Tibial nerve (tissue), 4 donors: ENCODE measurements around the gene PALM. TPM values are rescaled to one million over a fixed set of nuclear protein-coding genes. Genes with fewer than 3 reads are reported as not detected.

Source experiments
- DNase-seq, 2 donors: peaks; one replicate each; pipeline ENCODE4 v3.0.0-alpha.2; 2019; ENCODE audit warnings: low spot score in 2 of 2
- H3K27ac ChIP-seq, 4 donors: fragments of 200-600 bp; sonication (generic) in 3 of 4; one replicate each; pipeline ENCODE4 v1.5.1; 2017 to 2019; ENCODE audit warnings: mild to moderate bottlenecking in 1 of 4
- H3K27me3 ChIP-seq, 2 donors: fragments of 200-600 bp; sonication (generic) in 1 of 2; one replicate each; pipeline versions ENCODE4 v1.5.1 to v1.6.0; 2017 to 2019
- H3K36me3 ChIP-seq, 3 donors: fragments of 200-600 bp; sonication (generic); one replicate each; pipeline ENCODE4 v1.5.1; 2018 to 2019
- H3K4me1 ChIP-seq, 4 donors: fragments of 200-600 bp; sonication (generic) in 3 of 4; one replicate each; pipeline ENCODE4 v1.5.1; 2017 to 2019
- H3K4me3 ChIP-seq, 4 donors: fragments of 200-600 bp; sonication (generic) in 3 of 4; one replicate each; pipeline ENCODE4 v1.5.1; 2017 to 2019; ENCODE audit warnings: mild to moderate bottlenecking in 1 of 4, moderate library complexity in 1 of 4
- H3K9me3 ChIP-seq, 4 donors: fragments of 200-600 bp; sonication (generic) in 3 of 4; one replicate each; pipeline ENCODE4 v1.5.1; 2017 to 2019
- CTCF ChIP-seq, 5 experiments: fragments of 200-600 bp in 3 of 5; fragments of 450-650 bp in 2 of 5; sonication (generic) in 3 of 5; IDR thresholded peaks; one replicate each; pipeline ENCODE4 v1.5.1; 2016 to 2019; ENCODE audit warnings: antibody characterized with exemption in 5 of 5, mild to moderate bottlenecking in 3 of 5, moderate library complexity in 2 of 5
- EP300 ChIP-seq, 2 donors: sonication (generic); formaldehyde crosslinking; IDR thresholded peaks; one replicate each; pipeline ENCODE4 v1.6.1; 2017; ENCODE audit warnings: antibody characterized with exemption in 2 of 2, mild to moderate bottlenecking in 1 of 2
- POLR2A ChIP-seq, 2 donors: fragments of 450-650 bp; IDR thresholded peaks; one replicate each; pipeline ENCODE4 v1.6.1; 2017; ENCODE audit warnings: antibody characterized with exemption in 2 of 2, mild to moderate bottlenecking in 2 of 2, moderate library complexity in 2 of 2
- WGBS, 2 donors: methylation state at CpG; one replicate each; pipeline ENCODE4 v1.1.5; 2018; 5-methylcytosine and 5-hydroxymethylcytosine counted together
- total RNA-seq, 4 donors: library from RNA; depleted of rRNA; stranded (reverse); fragments of >200 nt; gene quantifications; one replicate each; pipeline ENCODE4 v1.1.0, GENCODE V29; 2016

The PALM gene
- total RNA-seq, 4 donors from 2014 or later, result 65.7 to 101 (median 98.0) TPM

DNA sequence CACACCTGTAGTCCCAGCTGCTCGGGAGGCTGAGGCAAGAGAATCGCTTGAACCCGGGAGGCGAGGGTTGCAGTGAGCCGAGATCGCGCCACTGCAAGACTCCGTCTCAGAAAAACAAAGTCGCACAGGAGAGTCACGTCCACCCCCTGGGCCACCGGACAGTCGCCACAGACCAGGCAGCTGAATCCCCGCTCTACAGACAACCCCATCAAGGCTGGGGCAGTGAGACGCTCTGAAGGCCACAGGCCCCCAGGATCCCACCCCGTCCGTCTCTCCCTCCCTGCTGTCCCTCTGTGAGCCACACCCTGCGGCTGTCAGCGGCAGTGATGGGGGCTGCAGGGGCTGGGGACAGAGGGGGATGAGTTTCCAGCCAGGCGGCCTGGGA lies 73.1 kb downstream of the PALM start:
- no peak for TF ChIP-seq CTCF (IDR thresholded peaks at IDR 0.05)
- TF ChIP-seq POLR2A (IDR thresholded peaks at IDR 0.05), result no peak
- no peak for TF ChIP-seq EP300 (IDR thresholded peaks at IDR 0.05)
- WGBS, 2 donors, result 87 to 88% methylated on average over 17 to 19 of the region's 19 CpGs
- no peak for DNase-seq
- Histone ChIP-seq H3K36me3 (no peaks in the 10 kb centered on the region), H3K4me1 (peaks cover 0 to 35% (median 4%) of the 10 kb centered on the region in 4 donors), H3K27me3 (no peaks in the 10 kb centered on the region), H3K27ac (peak overlapping the region in 3 of 4 donors; percentile 50 to 78 (median 50)), H3K4me3 (no peak overlapping the region), H3K9me3 (no peaks in the 10 kb centered on the region)

GRCh38 chr19:782185-782877 lies 73.6 kb downstream of the PALM start:
- TF ChIP-seq POLR2A (IDR thresholded peaks at IDR 0.05) (no peak), EP300 (IDR thresholded peaks at IDR 0.05) (no peak)
- peak overlapping the region in 3 of 4 donors; percentile 13 to 42 (median 23) for H3K4me3 ChIP-seq

DNA sequence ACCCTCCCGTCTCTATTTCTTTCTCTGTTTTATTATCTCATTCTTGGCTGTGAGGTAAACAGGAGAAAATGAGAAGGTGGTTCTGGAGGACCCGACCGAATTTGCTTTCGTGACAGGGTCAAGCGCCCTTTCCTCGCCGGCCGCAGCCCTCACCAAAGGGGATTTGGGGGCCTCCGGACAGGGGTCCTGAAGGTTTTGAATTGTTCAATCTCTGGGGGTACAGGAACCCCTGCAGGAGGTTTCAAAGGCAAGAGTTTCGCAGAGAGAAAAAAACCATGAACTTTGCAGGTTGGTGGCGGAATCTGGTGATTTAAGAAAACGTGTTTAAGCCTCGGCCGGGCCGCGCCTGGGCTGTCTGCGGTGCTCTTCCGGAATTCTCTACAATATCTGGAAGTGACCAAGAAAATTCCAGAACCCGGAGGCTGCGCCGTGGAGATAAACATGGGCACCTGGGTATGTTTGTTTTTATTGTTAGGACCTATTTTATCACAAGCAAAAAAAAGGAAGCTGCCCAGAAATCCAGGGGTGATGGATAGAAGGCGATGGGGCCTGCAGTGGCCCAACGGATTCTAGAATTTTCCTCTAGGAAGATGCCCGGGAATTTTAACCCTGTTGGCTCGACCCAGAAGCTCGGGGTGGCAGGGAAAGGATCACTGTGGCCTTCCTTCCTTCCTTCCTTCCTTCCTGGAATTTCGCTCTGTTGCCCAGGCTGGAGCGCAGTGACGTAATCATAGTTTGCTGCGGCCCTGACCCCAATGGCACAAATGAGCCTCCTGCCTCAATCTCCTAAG lies 74.3 kb downstream of the PALM start:
- TF ChIP-seq EP300 (IDR thresholded peaks at IDR 0.05) (no peak), CTCF (IDR thresholded peaks at IDR 0.05) (no peak)
- Histone ChIP-seq H3K36me3 (no peaks in the 10 kb centered on the region), H3K4me1 (peaks cover 0 to 38% (median 4%) of the 10 kb centered on the region in 4 donors), H3K9me3 (no peaks in the 10 kb centered on the region), H3K4me3 (peak overlapping the region in 3 of 4 donors; percentile 13 to 42 (median 23)), H3K27me3 (no peaks in the 10 kb centered on the region), H3K27ac (peak overlapping the region in 3 of 4 donors; percentile 50 to 78 (median 78))
- no peak for DNase-seq
- 58 to 67% methylated on average over 30 of the region's 30 CpGs for WGBS, 2 donors

More at GRCh38 chr19:782185-782877, 73.6 kb downstream of the PALM start:
- no peaks in the 10 kb centered on the region for H3K9me3 ChIP-seq
- no peak for DNase-seq
- H3K27me3 ChIP-seq, result no peaks in the 10 kb centered on the region
- H3K36me3 ChIP-seq, result no peaks in the 10 kb centered on the region
- peak overlapping the region in 3 of 4 donors; percentile 50 to 78 (median 78) for H3K27ac ChIP-seq
- 16 to 37% methylated on average over 24 to 29 of the region's 29 CpGs for WGBS, 2 donors
- H3K4me1 ChIP-seq, result peaks cover 0 to 35% (median 4%) of the 10 kb centered on the region in 4 donors

GRCh38 chr19:784541-784940 lies 75.8 kb downstream of the PALM start:
- Histone ChIP-seq H3K27me3 (no peaks in the 10 kb centered on the region), H3K36me3 (no peaks in the 10 kb centered on the region), H3K9me3 (no peaks in the 10 kb centered on the region), H3K4me1 (peaks cover 0 to 42% (median 12%) of the 10 kb centered on the region in 4 donors), H3K4me3 (peak overlapping the region in 1 of 4 donors; percentile 1), H3K27ac (peak overlapping the region in 1 of 4 donors; percentile 34)
- TF ChIP-seq POLR2A (IDR thresholded peaks at IDR 0.05), result no peak
- TF ChIP-seq EP300 (IDR thresholded peaks at IDR 0.05), result no peak
- 68 to 74% methylated on average over 13 of the region's 13 CpGs for WGBS, 2 donors
- no peak for DNase-seq

- TF ChIP-seq POLR2A (IDR thresholded peaks at IDR 0.05) (no peak), EP300 (IDR thresholded peaks at IDR 0.05) (no peak), CTCF (IDR thresholded peaks at IDR 0.05) (no peak)
- Histone ChIP-seq H3K9me3 (no peaks in the 10 kb centered on the region), H3K4me1 (peaks cover 0 to 44% (median 11%) of the 10 kb centered on the region in 4 donors), H3K4me3 (no peak overlapping the region), H3K27me3 (no peaks in the 10 kb centered on the region), H3K27ac (peak overlapping the region in 2 of 4 donors; percentile 6 to 71), H3K36me3 (no peaks in the 10 kb centered on the region)
- WGBS, 2 donors, result 86 to 90% methylated on average over 16 of the region's 16 CpGs
- DNase-seq, result no peak
These were observed 78.8 kb downstream of the PALM start for GRCh38 chr19:787536-787935.

DNA sequence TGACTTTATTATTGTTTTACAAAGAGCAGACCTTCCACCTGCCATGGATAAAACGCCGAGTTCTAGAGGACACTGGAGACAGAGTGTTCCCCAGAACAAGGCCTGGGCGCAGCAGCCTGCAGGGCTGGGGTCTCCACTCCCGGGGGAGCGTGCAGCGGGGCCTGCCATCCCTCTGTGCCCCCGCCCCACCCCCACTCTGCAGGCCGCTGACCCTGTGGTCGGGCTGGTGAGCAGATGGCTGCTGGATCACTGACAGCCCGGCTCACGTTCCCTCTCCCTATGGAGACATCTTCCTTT lies 79.9 kb downstream of the PALM start:
- TF ChIP-seq POLR2A (IDR thresholded peaks at IDR 0.05) (no peak), CTCF (IDR thresholded peaks at IDR 0.05) (no peak), EP300 (IDR thresholded peaks at IDR 0.05) (no peak)
- DNase-seq, result no peak
- no peak overlapping the region for H3K4me3 ChIP-seq
- no peaks in the 10 kb centered on the region for H3K36me3 ChIP-seq
- WGBS, 2 donors, result 46 to 48% methylated on average over 11 of the region's 11 CpGs
- H3K4me1 ChIP-seq, result peaks cover 0 to 37% (median 9%) of the 10 kb centered on the region in 4 donors
- H3K27ac ChIP-seq, result peak overlapping the region in 3 of 4 donors; percentile 15 to 71 (median 69)
- H3K27me3 ChIP-seq, result no peaks in the 10 kb centered on the region
- no peaks in the 10 kb centered on the region for H3K9me3 ChIP-seq
